IMR-90 (cell line): ENCODE measurements around the gene C2orf92.

Experiments
- BHLHE40 ChIP-seq: fragments of 150-350 bp; IDR thresholded peaks from 2 replicates; pipeline ENCODE4 v1.6.1; 2016; ENCODE audit warnings: mild to moderate bottlenecking, low read depth, low read length
- CEBPB ChIP-seq: IDR thresholded peaks from 2 replicates; pipeline ENCODE4 v1.6.1; 2012; ENCODE audit warnings: low read depth, low read length, improper control_type of control experiment
- CHD1 ChIP-seq: IDR thresholded peaks from 2 replicates; pipeline ENCODE4 v1.6.1; 2012; ENCODE audit warnings: low read depth, low read length, improper control_type of control experiment
- MAFK ChIP-seq: IDR thresholded peaks from 2 replicates; pipeline ENCODE4 v1.6.1; 2012; ENCODE audit warnings: low read depth, low read length, improper control_type of control experiment
- MXI1 ChIP-seq: IDR thresholded peaks from 2 replicates; pipeline ENCODE4 v1.6.1; 2012; ENCODE audit warnings: low read depth, mild to moderate bottlenecking, low read length, moderate library complexity, borderline replicate concordance
- NFE2L2 ChIP-seq: fragments of 150-350 bp; IDR thresholded peaks from 2 replicates; pipeline ENCODE4 v1.6.1; 2016; ENCODE audit warnings: low read depth, mild to moderate bottlenecking, low read length
- POLR2A ChIP-seq: IDR thresholded peaks from 2 replicates; pipeline ENCODE4 v1.6.1; 2012; ENCODE audit warnings: mild to moderate bottlenecking, low read depth, low read length
- RAD21 ChIP-seq: IDR thresholded peaks from 2 replicates; pipeline ENCODE4 v1.6.1; 2012; ENCODE audit warnings: low read length, improper control_type of control experiment
- RCOR1 ChIP-seq: IDR thresholded peaks from 2 replicates; pipeline ENCODE4 v1.6.1; 2012; ENCODE audit warnings: mild to moderate bottlenecking, low read length, improper control_type of control experiment; ENCODE audit not compliant: insufficient replicate concordance
- RFX5 ChIP-seq: IDR thresholded peaks from 2 replicates; pipeline ENCODE4 v1.8.0; 2012; ENCODE audit warnings: low read depth, mild to moderate bottlenecking, low read length, moderate library complexity
- SMC3 ChIP-seq: fragments of 150-350 bp; IDR thresholded peaks from 2 replicates; pipeline ENCODE4 v1.6.1; 2016; ENCODE audit warnings: low read depth, mild to moderate bottlenecking, antibody characterized with exemption, low read length, moderate library complexity
- TF ChIP-seq, protein P1 (sequence below): conservative IDR thresholded peaks from 2 replicates; pipeline ENCODE4 v1.5.1; 2012; ENCODE audit warnings: mild to moderate bottlenecking, low read depth, low read length, improper control_type of control experiment
- TF ChIP-seq, protein P2 (sequence below): fragments of 150-350 bp; IDR thresholded peaks from 2 replicates; pipeline ENCODE4 v1.6.1; 2017; ENCODE audit warnings: mild to moderate bottlenecking, antibody characterized with exemption, low read length, low read depth

DNA sequence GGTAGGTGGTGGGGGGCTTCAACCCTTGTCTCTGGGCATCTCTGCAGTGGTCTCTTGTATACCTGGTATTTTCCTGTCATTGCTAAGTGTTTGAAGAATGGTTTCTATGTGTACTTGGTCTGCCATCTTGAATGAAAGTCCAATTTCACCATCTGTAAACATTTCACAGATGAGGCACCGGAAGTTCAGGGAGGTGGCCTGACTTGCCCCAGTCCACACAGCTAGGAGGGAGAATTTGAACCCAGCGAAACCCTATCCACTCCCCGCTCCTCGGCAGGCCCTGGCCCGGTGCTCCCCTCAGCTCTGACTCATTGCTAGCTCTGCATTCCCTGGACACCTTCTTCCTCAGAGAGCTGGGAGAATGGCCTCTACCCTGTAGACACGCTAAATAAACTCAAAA lies 74.4 kb downstream of the C2orf92 start:
- TF ChIP-seq, protein P1, sequence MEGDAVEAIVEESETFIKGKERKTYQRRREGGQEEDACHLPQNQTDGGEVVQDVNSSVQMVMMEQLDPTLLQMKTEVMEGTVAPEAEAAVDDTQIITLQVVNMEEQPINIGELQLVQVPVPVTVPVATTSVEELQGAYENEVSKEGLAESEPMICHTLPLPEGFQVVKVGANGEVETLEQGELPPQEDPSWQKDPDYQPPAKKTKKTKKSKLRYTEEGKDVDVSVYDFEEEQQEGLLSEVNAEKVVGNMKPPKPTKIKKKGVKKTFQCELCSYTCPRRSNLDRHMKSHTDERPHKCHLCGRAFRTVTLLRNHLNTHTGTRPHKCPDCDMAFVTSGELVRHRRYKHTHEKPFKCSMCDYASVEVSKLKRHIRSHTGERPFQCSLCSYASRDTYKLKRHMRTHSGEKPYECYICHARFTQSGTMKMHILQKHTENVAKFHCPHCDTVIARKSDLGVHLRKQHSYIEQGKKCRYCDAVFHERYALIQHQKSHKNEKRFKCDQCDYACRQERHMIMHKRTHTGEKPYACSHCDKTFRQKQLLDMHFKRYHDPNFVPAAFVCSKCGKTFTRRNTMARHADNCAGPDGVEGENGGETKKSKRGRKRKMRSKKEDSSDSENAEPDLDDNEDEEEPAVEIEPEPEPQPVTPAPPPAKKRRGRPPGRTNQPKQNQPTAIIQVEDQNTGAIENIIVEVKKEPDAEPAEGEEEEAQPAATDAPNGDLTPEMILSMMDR: no peak
- TF ChIP-seq MAFK: no peak
- no peak for TF ChIP-seq RAD21
- TF ChIP-seq CEBPB: no peak
- TF ChIP-seq POLR2A: no peak
- no peak for TF ChIP-seq RFX5
- TF ChIP-seq SMC3: no peak
- TF ChIP-seq NFE2L2: no peak
- TF ChIP-seq RCOR1: no peak
- TF ChIP-seq, protein P2, sequence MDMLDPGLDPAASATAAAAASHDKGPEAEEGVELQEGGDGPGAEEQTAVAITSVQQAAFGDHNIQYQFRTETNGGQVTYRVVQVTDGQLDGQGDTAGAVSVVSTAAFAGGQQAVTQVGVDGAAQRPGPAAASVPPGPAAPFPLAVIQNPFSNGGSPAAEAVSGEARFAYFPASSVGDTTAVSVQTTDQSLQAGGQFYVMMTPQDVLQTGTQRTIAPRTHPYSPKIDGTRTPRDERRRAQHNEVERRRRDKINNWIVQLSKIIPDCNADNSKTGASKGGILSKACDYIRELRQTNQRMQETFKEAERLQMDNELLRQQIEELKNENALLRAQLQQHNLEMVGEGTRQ: no peak
- no peak for TF ChIP-seq BHLHE40
- TF ChIP-seq CHD1: no peak
- no peak for TF ChIP-seq MXI1
